Gastrocnemius medialis (tissue), 4 donors: ENCODE results near the gene ANKRD2.

Experiments used
- POLR2A ChIP-seq, 2 donors: fragments of 450-650 bp; IDR thresholded peaks; one replicate each; pipeline ENCODE4 v1.6.1; 2017; ENCODE audit warnings: antibody characterized with exemption in 2 of 2, mild to moderate bottlenecking in 2 of 2, moderate library complexity in 2 of 2
- TF ChIP-seq, protein P1 (sequence below), 5 experiments: fragments of 450-650 bp in 3 of 5; fragments of 200-600 bp in 2 of 5; sonication (generic) in 2 of 5; IDR thresholded peaks in 4 of 5; conservative IDR thresholded peaks in 1 of 5; 1 replicate in 4 of 5; 2 replicates in 1 of 5; pipeline ENCODE4 v1.5.1; 2016 to 2019; ENCODE audit warnings: antibody characterized with exemption in 5 of 5, mild to moderate bottlenecking in 3 of 5, moderate library complexity in 3 of 5

GRCh38 chr10:97546456-97547270 is 25.9 kb upstream of the ANKRD2 start:
- TF ChIP-seq, protein P1, sequence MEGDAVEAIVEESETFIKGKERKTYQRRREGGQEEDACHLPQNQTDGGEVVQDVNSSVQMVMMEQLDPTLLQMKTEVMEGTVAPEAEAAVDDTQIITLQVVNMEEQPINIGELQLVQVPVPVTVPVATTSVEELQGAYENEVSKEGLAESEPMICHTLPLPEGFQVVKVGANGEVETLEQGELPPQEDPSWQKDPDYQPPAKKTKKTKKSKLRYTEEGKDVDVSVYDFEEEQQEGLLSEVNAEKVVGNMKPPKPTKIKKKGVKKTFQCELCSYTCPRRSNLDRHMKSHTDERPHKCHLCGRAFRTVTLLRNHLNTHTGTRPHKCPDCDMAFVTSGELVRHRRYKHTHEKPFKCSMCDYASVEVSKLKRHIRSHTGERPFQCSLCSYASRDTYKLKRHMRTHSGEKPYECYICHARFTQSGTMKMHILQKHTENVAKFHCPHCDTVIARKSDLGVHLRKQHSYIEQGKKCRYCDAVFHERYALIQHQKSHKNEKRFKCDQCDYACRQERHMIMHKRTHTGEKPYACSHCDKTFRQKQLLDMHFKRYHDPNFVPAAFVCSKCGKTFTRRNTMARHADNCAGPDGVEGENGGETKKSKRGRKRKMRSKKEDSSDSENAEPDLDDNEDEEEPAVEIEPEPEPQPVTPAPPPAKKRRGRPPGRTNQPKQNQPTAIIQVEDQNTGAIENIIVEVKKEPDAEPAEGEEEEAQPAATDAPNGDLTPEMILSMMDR (IDR thresholded peaks at IDR 0.05 in 4 of 5, conservative IDR thresholded peaks at IDR 0.05 in 1 of 5), result no peak
- no peak for TF ChIP-seq POLR2A (IDR thresholded peaks at IDR 0.05)
